ENCODE results near the gene ATP9B. TPM values are rescaled to one million over a fixed set of nuclear protein-coding genes. Genes with fewer than 3 reads are reported as not detected.

The ATP9B gene
- total and polyA plus RNA-seq, 12 donors = 6.7 to 19.7 (median 14.5) TPM

DNA sequence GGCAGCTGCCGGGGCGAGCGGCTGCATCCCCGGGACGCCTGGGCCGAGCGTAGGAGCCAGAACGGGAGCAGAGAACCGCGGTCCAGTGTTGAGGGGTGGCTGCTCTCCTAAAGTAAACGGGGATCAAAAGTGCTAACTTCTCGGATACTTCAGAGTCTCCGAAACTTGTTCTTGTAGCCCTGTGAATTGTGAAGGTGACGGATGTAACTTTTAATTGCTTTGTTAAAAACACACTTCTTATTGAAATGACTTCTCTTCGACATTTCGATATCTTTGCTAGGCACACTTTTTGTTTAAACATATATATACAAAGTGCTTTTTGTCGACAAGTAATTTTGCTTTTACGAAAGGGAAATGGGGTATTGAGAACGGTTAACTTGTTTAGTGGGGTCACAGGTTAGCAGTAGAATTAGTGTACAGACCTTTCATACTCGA, 540 bp downstream of the ATP9B start:
- H3K27ac ChIP-seq = peak overlapping the region; percentile 83 to 98 (median 92)
- DNase-seq = no peak
- H3K9me3 ChIP-seq = peaks cover 0 to 7% (median 0%) of the 10 kb centered on the region in 11 donors
- no peaks in the 10 kb centered on the region for H3K36me3 ChIP-seq
- no peaks in the 10 kb centered on the region for H3K27me3 ChIP-seq
- peaks cover 5 to 35% (median 18%) of the 10 kb centered on the region in 9 donors for H3K4me1 ChIP-seq
- intact Hi-C loops (cut with DNase I) = loop anchor here in 3 of 10 donors (10.0 kb wide), 1 partner anchor 175 kb away; no protein-coding TSS in a partner anchor
- ATAC-seq = peak; percentile 1 to 53 (median 28)
- no peak for TF ChIP-seq CTCF (IDR thresholded peaks at IDR 0.05)
- H3K4me3 ChIP-seq = peak overlapping the region; percentile 83 to 100 (median 96)
- 0 to 1% methylated on average over 20 of the region's 20 CpGs for WGBS, 2 donors

DNA sequence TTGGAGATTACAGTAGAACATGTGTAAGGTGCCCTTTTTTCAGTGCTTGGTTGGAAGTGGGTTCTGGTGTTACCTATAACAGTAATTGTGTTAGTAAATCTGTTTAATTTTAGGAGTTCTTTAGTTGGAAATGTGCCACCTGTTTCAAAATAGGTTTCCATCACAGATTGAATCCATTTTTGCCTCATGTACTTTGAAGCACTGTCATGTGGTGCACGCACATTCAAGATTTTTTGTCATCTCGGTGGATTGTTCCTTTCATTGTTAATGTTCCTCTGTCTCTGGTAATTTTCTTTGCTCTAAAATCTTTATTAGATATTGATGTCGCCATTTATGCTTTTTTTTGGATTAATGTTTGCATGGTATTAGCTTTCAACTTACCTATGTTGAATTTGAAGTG, 1.3 kb downstream of the ATP9B start:
- 91 to 97% methylated on average over 3 of the region's 3 CpGs for WGBS, 2 donors
- H3K36me3 ChIP-seq = no peaks in the 10 kb centered on the region
- intact Hi-C loops (cut with DNase I) = loop anchor here in 1 of 10 donors (10.0 kb wide), 1 partner anchor 174 kb away; no protein-coding TSS in a partner anchor
- DNase-seq (no peak), ATAC-seq (no peak)
- no peak for TF ChIP-seq CTCF (IDR thresholded peaks at IDR 0.05)
- H3K27ac ChIP-seq = peak overlapping the region in 1 of 10 donors; percentile 97
- H3K4me3 ChIP-seq = peak overlapping the region in 9 of 10 donors; percentile 83 to 100 (median 96)
- H3K9me3 ChIP-seq = peaks cover 0 to 7% (median 0%) of the 10 kb centered on the region in 11 donors
- H3K27me3 ChIP-seq = no peaks in the 10 kb centered on the region
- peaks cover 5 to 35% (median 18%) of the 10 kb centered on the region in 9 donors for H3K4me1 ChIP-seq

GRCh38 chr18:79071037-79071436, 1.8 kb downstream of the ATP9B start:
- Histone ChIP-seq H3K27ac (peak overlapping the region in 1 of 10 donors; percentile 40), H3K4me3 (no peak overlapping the region)
- intact Hi-C loops (cut with DNase I) = loop anchor here in 1 of 10 donors (10.0 kb wide), 1 partner anchor 174 kb away; no protein-coding TSS in a partner anchor

More at GRCh38 chr18:79071037-79071436, 1.8 kb downstream of the ATP9B start:
- Histone ChIP-seq H3K4me1 (peaks cover 5 to 35% (median 18%) of the 10 kb centered on the region in 9 donors), H3K9me3 (peaks cover 0 to 7% (median 0%) of the 10 kb centered on the region in 11 donors), H3K27me3 (no peaks in the 10 kb centered on the region), H3K36me3 (no peaks in the 10 kb centered on the region)
- no peak for ATAC-seq
- WGBS, 2 donors = 81 to 95% methylated on average over 1 of the region's 1 CpG
- TF ChIP-seq CTCF (IDR thresholded peaks at IDR 0.05) = no peak
- DNase-seq = no peak
